MG63 (cell line): ENCODE measurements around the gene COLQ. TPM values are rescaled to one million over a fixed set of nuclear protein-coding genes. Genes with fewer than 3 reads are reported as not detected.

ENCODE experiments used
- total RNA-seq: library from RNA; depleted of rRNA; stranded (reverse); fragments of >200 nt; shearing (Covaris generic); gene quantifications from 2 replicates; pipeline ENCODE4 v1.2.3, GENCODE V29; 2014; ENCODE audit warnings: low replicate concordance; rRNA removed

The COLQ gene
- total RNA-seq, 1 experiment from 2014 or later, result not detected

Other genes with a start within 250 kb of the COLQ start
- 2.8 and 3.1 TPM in 2 replicates for gene SH3BP5, start 189.1 kb downstream of the COLQ start, total RNA-seq
- 13.7 and 20.7 TPM in 2 replicates for gene METTL6, start 94.2 kb downstream of the COLQ start, total RNA-seq
- 5.6 and 9.9 TPM in 2 replicates for gene EAF1, start 94.1 kb downstream of the COLQ start, total RNA-seq
- gene HACL1, start 79.9 kb upstream of the COLQ start, total RNA-seq, result 0.91 and 1.9 TPM in 2 replicates
- gene BTD, start 80.0 kb upstream of the COLQ start, total RNA-seq, result 6.8 and 11.9 TPM in 2 replicates